Measurements from ENCODE around the gene SNED1.
A peak's percentile ranks its signal among the peaks of the same experiment; 100 is the strongest.

The SNED1 gene

DNA sequence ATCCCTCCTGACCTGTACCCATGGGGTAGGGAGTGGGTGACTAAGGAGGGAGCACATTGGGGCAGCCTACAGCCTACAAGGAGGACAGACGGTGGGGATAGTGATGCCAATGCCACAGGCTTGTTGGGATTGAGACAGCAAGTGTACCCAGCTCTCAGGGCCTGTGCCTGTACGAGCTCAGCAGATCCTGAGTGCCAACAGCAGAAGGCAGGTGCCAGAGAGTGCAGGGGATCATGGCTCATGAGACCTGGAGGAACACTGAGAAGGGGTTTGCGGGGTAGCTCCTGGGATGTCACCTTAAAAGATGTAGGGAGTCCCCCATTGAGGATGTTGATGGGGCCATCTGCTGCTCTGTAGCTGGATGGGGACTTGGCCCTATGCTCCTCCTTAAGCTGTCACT lies 10.3 kb upstream of the SNED1 start:
- Histone ChIP-seq H3K79me2 (no peaks in the 10 kb centered on the region), H3K4me3 (ENCODE audit: low read depth, low read length) (no peak overlapping the region), H3K9ac (no peak overlapping the region), H3K4me1 (no peaks in the 10 kb centered on the region), H3K9me3 (ENCODE audit: control insufficient read depth, low read length) (no peaks in the 10 kb centered on the region), H3K27me3 (ENCODE audit: control insufficient read depth, insufficient read depth, low read length) (no peaks in the 10 kb centered on the region), H2AFZ (no peak overlapping the region), H3K4me2 (ENCODE audit: low read length) (no peak overlapping the region), H3K36me3 (ENCODE audit: control insufficient read depth, insufficient read depth, low read length) (no peaks in the 10 kb centered on the region), H3K27ac (no peak overlapping the region)
- TF ChIP-seq, protein P1, sequence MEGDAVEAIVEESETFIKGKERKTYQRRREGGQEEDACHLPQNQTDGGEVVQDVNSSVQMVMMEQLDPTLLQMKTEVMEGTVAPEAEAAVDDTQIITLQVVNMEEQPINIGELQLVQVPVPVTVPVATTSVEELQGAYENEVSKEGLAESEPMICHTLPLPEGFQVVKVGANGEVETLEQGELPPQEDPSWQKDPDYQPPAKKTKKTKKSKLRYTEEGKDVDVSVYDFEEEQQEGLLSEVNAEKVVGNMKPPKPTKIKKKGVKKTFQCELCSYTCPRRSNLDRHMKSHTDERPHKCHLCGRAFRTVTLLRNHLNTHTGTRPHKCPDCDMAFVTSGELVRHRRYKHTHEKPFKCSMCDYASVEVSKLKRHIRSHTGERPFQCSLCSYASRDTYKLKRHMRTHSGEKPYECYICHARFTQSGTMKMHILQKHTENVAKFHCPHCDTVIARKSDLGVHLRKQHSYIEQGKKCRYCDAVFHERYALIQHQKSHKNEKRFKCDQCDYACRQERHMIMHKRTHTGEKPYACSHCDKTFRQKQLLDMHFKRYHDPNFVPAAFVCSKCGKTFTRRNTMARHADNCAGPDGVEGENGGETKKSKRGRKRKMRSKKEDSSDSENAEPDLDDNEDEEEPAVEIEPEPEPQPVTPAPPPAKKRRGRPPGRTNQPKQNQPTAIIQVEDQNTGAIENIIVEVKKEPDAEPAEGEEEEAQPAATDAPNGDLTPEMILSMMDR (IDR thresholded peaks at IDR 0.05), result no peak

DNA sequence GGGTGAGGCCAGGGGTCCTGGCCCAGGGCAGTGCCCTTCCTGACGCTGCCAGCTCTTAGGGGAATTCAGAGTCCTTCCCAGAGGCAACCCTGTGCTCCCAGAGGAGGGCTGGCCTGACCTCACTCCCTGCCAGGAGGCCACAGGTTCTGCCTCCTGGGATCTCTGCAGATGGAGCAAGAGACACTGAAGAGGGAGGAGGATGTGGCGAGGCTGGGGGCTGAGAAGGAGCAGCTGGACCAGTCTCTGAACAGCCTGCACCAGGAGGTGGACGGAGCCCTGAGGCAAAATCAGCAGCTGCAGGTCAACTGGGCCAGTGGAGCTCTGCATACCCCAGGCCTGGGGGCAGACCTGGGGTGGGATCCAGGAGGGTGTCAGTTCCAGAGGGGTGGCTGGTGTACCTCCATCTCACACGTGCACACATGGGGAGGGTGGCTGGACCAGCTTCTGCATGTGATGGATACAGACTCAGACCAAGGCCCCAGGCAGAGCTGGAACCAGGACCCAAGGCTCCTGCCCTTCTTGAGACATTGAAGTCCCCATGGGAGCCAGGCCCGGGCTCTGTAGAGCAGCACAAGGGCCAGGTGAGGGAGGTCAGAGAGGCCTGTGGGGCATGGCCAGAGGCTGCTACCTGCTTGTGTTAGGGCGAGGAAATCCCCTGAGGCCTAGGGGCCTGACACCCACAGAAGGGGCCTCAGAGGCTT lies 9.7 kb upstream of the SNED1 start:
- H3K9me3 ChIP-seq (ENCODE audit: control insufficient read depth, low read length), result no peaks in the 10 kb centered on the region
- H3K4me2 ChIP-seq (ENCODE audit: low read length), result no peak overlapping the region
- H2AFZ ChIP-seq, result no peak overlapping the region
- TF ChIP-seq, protein P1 (IDR thresholded peaks at IDR 0.05), result no peak
- H3K27ac ChIP-seq, result no peak overlapping the region
- no peaks in the 10 kb centered on the region for H3K36me3 ChIP-seq (ENCODE audit: control insufficient read depth, insufficient read depth, low read length)
- no peaks in the 10 kb centered on the region for H3K79me2 ChIP-seq
- no peak overlapping the region for H3K4me3 ChIP-seq (ENCODE audit: low read depth, low read length)
- no peaks in the 10 kb centered on the region for H3K27me3 ChIP-seq (ENCODE audit: control insufficient read depth, insufficient read depth, low read length)
- H3K9ac ChIP-seq, result no peak overlapping the region
- no peaks in the 10 kb centered on the region for H3K4me1 ChIP-seq

DNA sequence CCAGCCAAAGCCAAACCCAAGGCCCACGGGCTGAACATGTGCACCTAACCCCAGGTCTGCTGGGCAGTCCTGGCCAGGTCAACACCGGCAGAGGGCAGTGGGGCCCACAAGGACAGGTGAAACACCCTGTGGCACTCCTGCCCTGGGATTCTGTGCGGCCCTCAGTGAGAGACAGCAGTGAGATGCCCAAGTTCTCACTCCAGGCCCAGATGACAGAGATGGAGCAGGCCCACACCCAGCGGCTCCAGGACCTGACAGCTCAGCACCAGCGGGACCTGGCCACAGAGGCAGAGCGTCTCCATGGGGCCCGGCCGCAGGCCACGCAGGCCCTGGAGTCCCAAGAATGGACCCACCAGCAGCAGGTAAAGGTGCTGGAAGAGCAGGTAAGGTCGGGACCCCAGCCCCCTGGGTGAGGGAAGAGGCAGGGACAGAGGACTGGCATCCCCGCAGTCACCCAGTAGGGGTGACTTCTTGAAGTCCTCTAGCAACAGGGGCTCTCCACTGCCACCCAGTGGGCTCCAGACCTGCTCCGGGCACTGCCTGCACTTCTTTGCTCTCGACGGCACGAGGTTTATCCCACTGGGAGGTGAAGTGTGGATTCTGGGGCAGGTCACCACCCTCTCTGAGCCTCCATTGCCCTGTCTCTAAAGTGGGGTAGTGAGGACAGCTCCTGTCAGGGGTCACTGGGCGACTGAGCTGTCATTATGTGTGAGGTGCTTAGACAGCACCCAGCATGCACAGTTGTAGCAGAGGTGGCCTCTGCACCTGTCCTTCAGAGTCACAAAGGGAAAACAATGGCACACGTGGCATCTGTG lies 8.8 kb upstream of the SNED1 start:
- TF ChIP-seq, protein P1 (IDR thresholded peaks at IDR 0.05), result peak; percentile 47
- Histone ChIP-seq H3K4me2 (ENCODE audit: low read length) (no peak overlapping the region), H3K79me2 (no peaks in the 10 kb centered on the region), H3K9ac (no peak overlapping the region), H3K27ac (no peak overlapping the region), H3K9me3 (ENCODE audit: control insufficient read depth, low read length) (no peaks in the 10 kb centered on the region), H2AFZ (no peak overlapping the region), H3K36me3 (ENCODE audit: control insufficient read depth, insufficient read depth, low read length) (no peaks in the 10 kb centered on the region), H3K4me1 (peaks cover 5% of the 10 kb centered on the region), H3K4me3 (ENCODE audit: low read depth, low read length) (no peak overlapping the region), H3K27me3 (ENCODE audit: control insufficient read depth, insufficient read depth, low read length) (no peaks in the 10 kb centered on the region)

DNA sequence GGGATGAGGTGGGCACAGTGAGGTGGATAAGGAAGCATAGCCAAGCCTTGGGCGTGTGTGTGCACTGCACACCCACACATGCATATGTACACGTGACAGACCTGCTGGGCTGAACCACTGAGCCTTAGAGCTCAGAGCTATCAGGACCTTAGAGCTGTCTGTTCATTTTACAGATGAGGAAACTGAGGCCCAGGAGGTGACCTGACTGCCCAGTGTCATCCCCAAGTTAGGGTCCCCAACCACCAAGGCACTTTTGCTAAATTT lies 8.2 kb upstream of the SNED1 start:
- H3K27me3 ChIP-seq (ENCODE audit: control insufficient read depth, insufficient read depth, low read length), result no peaks in the 10 kb centered on the region
- no peak overlapping the region for H3K9ac ChIP-seq
- no peaks in the 10 kb centered on the region for H3K79me2 ChIP-seq
- H3K4me3 ChIP-seq (ENCODE audit: low read depth, low read length), result no peak overlapping the region
- no peaks in the 10 kb centered on the region for H3K36me3 ChIP-seq (ENCODE audit: control insufficient read depth, insufficient read depth, low read length)
- H3K4me2 ChIP-seq (ENCODE audit: low read length), result no peak overlapping the region
- H2AFZ ChIP-seq, result no peak overlapping the region
- H3K27ac ChIP-seq, result no peak overlapping the region
- peaks cover 10% of the 10 kb centered on the region for H3K4me1 ChIP-seq
- H3K9me3 ChIP-seq (ENCODE audit: control insufficient read depth, low read length), result no peaks in the 10 kb centered on the region
- TF ChIP-seq, protein P1 (IDR thresholded peaks at IDR 0.05), result no peak
